T-helper 2 cell treated with Interferon-gamma antibody and Interleukin-4, amounts not matched to agents 100 ng/mL and 5 ng/mL, for 36 hours (primary cell): ENCODE data around the gene FAM24A. TPM values are rescaled to one million over a fixed set of nuclear protein-coding genes. Genes with fewer than 3 reads are reported as not detected.

Source experiments
- intact Hi-C: fragments of 100-400 bp; cut with micrococcal nuclease; formaldehyde crosslinking; loops from one replicate; pipeline ENCODE4 v1.15.1; 2023
- total RNA-seq: library from RNA; stranded (reverse); gene quantifications from 2 replicates; pipeline ENCODE4 v1.2.3, GENCODE V29; 2022

The FAM24A gene
- total RNA-seq, 1 donor from 2014 or later: not detected

DNA sequence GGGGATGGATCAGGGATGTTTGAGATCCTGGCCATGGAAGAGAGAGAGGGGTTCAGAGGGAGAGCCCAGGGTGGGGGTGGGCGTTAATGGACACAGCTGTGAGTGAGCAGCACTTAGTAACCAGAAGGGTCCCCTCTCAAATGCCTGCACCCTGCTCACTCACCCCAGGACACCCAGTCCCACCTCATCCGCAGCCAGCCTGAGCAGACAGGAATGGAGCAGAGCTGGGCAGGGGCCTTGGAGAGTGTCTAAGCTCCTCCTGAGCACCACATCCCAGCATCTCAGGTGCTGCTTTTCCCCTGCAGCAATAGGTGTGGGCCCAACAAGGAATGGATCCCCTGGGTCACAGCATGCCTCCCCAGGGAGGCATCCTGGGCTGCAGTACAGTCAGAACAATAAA is 5.3 kb downstream of the FAM24A start:
- intact Hi-C loops: no loop called here

DNA sequence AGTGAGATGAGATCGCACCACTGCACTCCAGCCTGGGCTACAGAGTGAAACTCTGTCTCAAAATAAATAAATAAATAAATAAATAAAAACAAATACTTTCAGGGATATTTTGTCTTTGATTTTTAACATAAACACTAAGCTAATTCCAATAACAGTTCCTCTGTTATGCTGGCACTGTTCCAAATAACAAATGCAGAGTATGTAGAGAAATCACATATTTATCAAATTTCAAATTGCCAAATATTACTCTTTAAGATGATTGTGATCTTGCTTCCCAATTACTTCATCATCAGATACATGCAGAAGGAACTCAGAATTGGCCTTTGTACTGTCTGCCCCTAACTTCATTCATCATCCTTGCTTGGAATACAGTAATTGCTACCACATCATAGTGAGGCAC is 19.7 kb downstream of the FAM24A start:
- intact Hi-C loops: no loop called here

- intact Hi-C loops: no loop called here
Measured at GRCh38 chr10:122931088-122931906, 20.9 kb downstream of the FAM24A start.

GRCh38 chr10:122939133-122939855 is 28.9 kb downstream of the FAM24A start:
- intact Hi-C loops: no loop called here

GRCh38 chr10:122939856-122940543 is 29.6 kb downstream of the FAM24A start:
- intact Hi-C loops: no loop called here

DNA sequence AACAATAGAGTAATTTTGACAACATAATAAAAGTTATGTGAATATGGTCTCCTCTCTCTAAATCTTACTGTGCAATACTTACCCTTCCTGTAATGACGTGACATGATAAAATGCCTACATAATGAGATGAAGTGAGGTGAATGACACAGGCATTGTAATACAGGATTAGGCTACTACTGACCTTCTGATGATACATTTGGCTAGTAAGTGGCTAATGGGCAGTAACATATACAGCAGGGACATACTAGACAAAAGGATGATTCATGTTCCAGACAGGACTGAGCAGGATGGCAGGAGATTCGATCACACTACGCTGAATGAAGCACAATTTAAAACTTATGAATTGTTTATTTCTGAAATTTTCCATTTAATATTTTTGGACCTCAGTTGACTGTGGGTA is 38.9 kb downstream of the FAM24A start:
- intact Hi-C loops: no loop called here

- intact Hi-C loops: loop anchor here (1.0 to 10.0 kb wide), 6 partner anchors 26 to 579 kb away; partner anchors contain the start of genes BUB3, FAM24B, IKZF5 and PLEKHA1
Measured at GRCh38 chr10:122953902-122954730, 43.7 kb downstream of the FAM24A start, which contains the start of gene C10orf88. C10orf88 (minus strand) TSS chr10:122954227; CDS start chr10:122954178, 49 bp downstream.

DNA sequence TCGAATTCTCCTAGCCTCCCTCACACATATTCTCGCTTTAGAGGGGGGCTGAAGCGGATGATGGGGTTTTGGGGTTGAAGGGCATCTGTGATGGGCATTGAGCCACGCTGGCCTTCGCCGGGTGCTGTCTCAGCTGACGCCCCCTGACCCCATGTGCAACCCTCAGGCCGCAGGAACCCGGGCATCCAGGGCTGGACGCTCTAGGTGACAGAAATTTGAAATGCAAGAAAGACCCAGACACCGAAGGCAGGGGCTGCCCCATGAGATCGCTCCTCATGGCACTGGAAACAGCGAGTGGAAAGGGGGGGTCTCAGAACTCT is 44.3 kb downstream of the FAM24A start:
- intact Hi-C loops: loop anchor here (1.0 to 10.0 kb wide), 6 partner anchors 26 to 580 kb away; partner anchors contain the start of genes BUB3, FAM24B, IKZF5 and PLEKHA1

DNA sequence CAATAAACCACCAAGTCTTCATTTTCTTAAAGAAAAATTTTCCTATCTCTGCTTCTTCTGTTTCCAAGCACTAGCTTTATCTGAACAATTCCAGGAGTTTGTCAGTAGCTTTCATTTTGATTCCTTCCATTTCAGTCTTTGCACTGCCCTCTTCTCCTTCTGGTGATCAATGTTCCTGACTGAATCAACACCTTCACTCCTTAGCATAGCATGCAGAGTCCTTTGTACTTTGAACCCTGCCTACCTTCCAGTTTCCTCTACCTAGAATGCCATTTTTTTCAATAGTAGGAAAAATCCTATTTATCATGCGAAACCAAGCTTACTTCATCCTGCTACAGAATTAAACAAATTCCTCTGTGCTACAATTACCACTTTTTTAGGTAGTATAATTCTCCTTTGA is 45.5 kb downstream of the FAM24A start:
- intact Hi-C loops: loop anchor here (2.0 to 10.0 kb wide), 2 partner anchors 43 to 581 kb away; partner anchors contain the start of gene PLEKHA1

DNA sequence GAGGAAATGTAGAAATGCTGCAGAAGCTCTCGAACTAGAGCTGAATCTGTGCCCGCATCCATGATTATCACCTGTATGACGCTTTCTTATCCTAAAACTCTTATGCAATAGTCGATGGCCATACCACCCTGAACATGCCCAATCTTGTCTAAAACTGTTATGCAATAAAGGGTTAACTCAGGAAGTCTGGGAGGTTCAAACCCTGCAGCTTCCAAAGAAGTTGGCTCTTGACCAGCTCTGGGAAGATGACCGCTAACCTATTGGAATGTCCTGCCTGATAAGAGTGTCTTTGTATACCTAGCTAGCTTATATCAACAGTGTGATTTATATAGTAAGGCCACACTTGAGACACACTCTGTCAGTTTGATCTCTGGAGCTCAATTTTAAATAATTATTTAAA is 47.1 kb downstream of the FAM24A start:
- intact Hi-C loops: loop anchor here (10.0 kb wide), 1 partner anchor 583 kb away; the partner anchor contains the start of gene PLEKHA1

DNA sequence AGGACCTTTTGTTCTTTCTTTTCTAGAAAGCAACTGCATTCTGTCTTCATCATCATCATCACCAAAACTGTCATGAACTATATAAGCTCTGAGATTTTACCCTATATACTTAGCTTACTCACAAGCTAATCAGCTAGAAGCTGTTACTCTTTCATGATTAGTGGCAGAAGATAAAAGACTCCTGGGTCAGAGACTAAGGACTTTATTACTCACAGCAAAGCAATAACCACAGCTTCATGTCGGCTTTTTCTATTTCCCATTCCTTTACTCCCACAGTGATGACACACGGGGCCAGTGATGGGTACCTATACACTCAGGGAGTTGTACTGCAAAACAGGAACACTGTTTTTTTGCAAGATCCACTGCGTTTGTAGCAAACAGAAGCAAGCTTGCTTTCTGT is 52.0 kb downstream of the FAM24A start:
- intact Hi-C loops: no loop called here

Other genes with a start within 250 kb of the FAM24A start
- gene C10orf120, start 210.8 kb upstream of the FAM24A start, total RNA-seq: not detected in 2 replicates
- gene CUZD1, start 64.8 kb upstream of the FAM24A start, total RNA-seq: 3.4 and 4.1 TPM in 2 replicates
- 16.5 and 18.8 TPM in 2 replicates for gene FAM24B, start 31.0 kb upstream of the FAM24A start, total RNA-seq
- 12.3 and 13.8 TPM in 2 replicates for gene C10orf88, start 43.6 kb downstream of the FAM24A start, total RNA-seq
- gene PSTK, start 69.8 kb downstream of the FAM24A start, total RNA-seq: 3.2 and 3.5 TPM in 2 replicates
- 12.0 and 17.8 TPM in 2 replicates for gene IKZF5, start 98.2 kb downstream of the FAM24A start, total RNA-seq
- 15.7 and 19.2 TPM in 2 replicates for gene ACADSB, start 98.4 kb downstream of the FAM24A start, total RNA-seq
- gene HMX3, start 225.4 kb downstream of the FAM24A start, total RNA-seq: not detected in 2 replicates
- not detected in 2 replicates for gene HMX2, start 237.5 kb downstream of the FAM24A start, total RNA-seq
- gene BUB3, start 243.8 kb downstream of the FAM24A start, total RNA-seq: 213 and 216 TPM in 2 replicates